HG03175 (cell line): Measurements from ENCODE around the gene SENP1.
"Not testable (repeated sequence)": the region's sequence is repeated elsewhere in the genome, so short reads cannot be mapped to it uniquely, and the experiment has no call there.

Experiments used
- ATAC-seq: cut with Tn5 transposase; IDR thresholded peaks from one replicate; pipeline ENCODE4 v1.9.1; 2021; ENCODE audit warnings: mild to moderate bottlenecking, moderate library complexity; ENCODE audit not compliant: unreplicated experiment

The SENP1 gene

GRCh38 chr12:48105867-48106680 is at the start of gene SENP1:
Gene SENP1, minus strand, starts transcription at chr12:48106079. Its CDS starts 4,607 bp downstream, at chr12:48101472.
- peak; percentile 74 for ATAC-seq

GRCh38 chr12:48151103-48151771 is 45.4 kb upstream of the SENP1 start:
- no peak for ATAC-seq

GRCh38 chr12:48145981-48146380 is 40.1 kb upstream of the SENP1 start:
- ATAC-seq: no peak

GRCh38 chr12:48143898-48144297 is 38.0 kb upstream of the SENP1 start:
- ATAC-seq: no peak

- no peak for ATAC-seq
Measured at GRCh38 chr12:48142818-48143674, 37.2 kb upstream of the SENP1 start.

- ATAC-seq: no peak
Measured at GRCh38 chr12:48135027-48135426, 29.1 kb upstream of the SENP1 start.

- no peak for ATAC-seq
Measured at GRCh38 chr12:48132826-48133225, 26.9 kb upstream of the SENP1 start.

GRCh38 chr12:48131517-48131916 is 25.6 kb upstream of the SENP1 start:
- ATAC-seq: no peak

- ATAC-seq: no peak
Measured at GRCh38 chr12:48129376-48129775, 23.5 kb upstream of the SENP1 start.

- no peak for ATAC-seq
Measured at GRCh38 chr12:48128800-48129199, 22.9 kb upstream of the SENP1 start.

- ATAC-seq: no peak
Measured at GRCh38 chr12:48126953-48127630, 21.2 kb upstream of the SENP1 start.

GRCh38 chr12:48125985-48126384 is 20.1 kb upstream of the SENP1 start:
- no peak for ATAC-seq

GRCh38 chr12:48125542-48125941 is 19.7 kb upstream of the SENP1 start:
- ATAC-seq: not testable (repeated sequence)

- no peak for ATAC-seq
Measured at GRCh38 chr12:48123169-48123568, 17.3 kb upstream of the SENP1 start.

GRCh38 chr12:48122065-48122834 is 16.4 kb upstream of the SENP1 start:
- no peak for ATAC-seq

- no peak for ATAC-seq
Measured at GRCh38 chr12:48121522-48121921, 15.6 kb upstream of the SENP1 start.

GRCh38 chr12:48119834-48120195 is 13.9 kb upstream of the SENP1 start:
- ATAC-seq: no peak

GRCh38 chr12:48119078-48119833 is 13.4 kb upstream of the SENP1 start, which contains the start of gene PFKM:
Gene PFKM, plus strand, starts transcription at chr12:48119364. Its CDS starts 3,411 bp downstream, at chr12:48122775.
- peak; percentile 99 for ATAC-seq

- ATAC-seq: no peak
Measured at GRCh38 chr12:48118284-48118871, 12.5 kb upstream of the SENP1 start.
